Adrenal gland (tissue), 12 donors: Measurements from ENCODE around the gene PRPF39. TPM values are rescaled to one million over a fixed set of nuclear protein-coding genes. Genes with fewer than 3 reads are reported as not detected.

Source experiments
- DNase-seq, 7 donors: peaks; one replicate each; pipeline ENCODE4 v3.0.0-alpha.2; 2019 to 2020
- H3K27ac ChIP-seq, 5 donors: fragments of 200-600 bp; sonication (generic) in 4 of 5; 1 replicate in 3 of 5; 2 replicates in 2 of 5; pipeline versions ENCODE4 v1.5.1 to v1.8.0; 2016 to 2020; ENCODE audit warnings: mild to moderate bottlenecking in 1 of 5
- H3K27me3 ChIP-seq: fragments of 200-600 bp; 2 replicates; pipeline ENCODE4 v1.8.0; 2021
- H3K36me3 ChIP-seq, 2 donors: fragments of 200-600 bp; replicated peaks in 1 of 2; 1 replicate in 1 of 2; 2 replicates in 1 of 2; pipeline versions ENCODE4 v1.5.1 to v1.8.0; 2018 to 2022
- H3K4me1 ChIP-seq, 2 donors: fragments of 200-600 bp; replicated peaks in 1 of 2; 1 replicate in 1 of 2; 2 replicates in 1 of 2; pipeline versions ENCODE4 v1.5.1 to v1.8.0; 2018 to 2021
- H3K4me3 ChIP-seq, 4 donors: fragments of 200-600 bp; sonication (generic) in 3 of 4; one replicate each; pipeline ENCODE4 v1.5.1; 2016 to 2018
- H3K9me3 ChIP-seq, 3 donors: fragments of 200-600 bp; sonication (generic) in 1 of 3; replicated peaks in 1 of 3; 1 replicate in 2 of 3; 2 replicates in 1 of 3; pipeline versions ENCODE4 v1.5.1 to v1.8.0; 2016 to 2021
- POLR2A ChIP-seq, 2 donors: fragments of 450-650 bp; IDR thresholded peaks; one replicate each; pipeline ENCODE4 v1.6.1; 2017; ENCODE audit warnings: antibody characterized with exemption in 2 of 2, mild to moderate bottlenecking in 2 of 2, moderate library complexity in 1 of 2
- WGBS, 4 donors: extraction: QIAGEN DNeasy Blood & Tissue Kit in 2 of 4; methylation state at CpG; one replicate each; pipeline versions ENCODE4 v1.1.5 to v1.1.7; 2013 to 2017; 5-methylcytosine and 5-hydroxymethylcytosine counted together
- intact Hi-C, 2 donors: fragments of 100-400 bp; cut with DNase I; formaldehyde crosslinking; loops; one replicate each; pipeline versions ENCODE4 v1.14.1 to v1.15.0; 2022 to 2023
- polyA plus RNA-seq, 3 donors: library from polyadenylated mRNA; stranded (reverse); fragments of 200-250 nt in 2 of 3; fragments of 350-450 nt in 1 of 3; fragmentation: Illumina TruSeq in 1 of 3; extraction: RNeasy Lipid Tissue Mini Kit (QIAGEN cat#74804) in 1 of 3; gene quantifications; one replicate each; pipeline ENCODE4 v1.2.3, GENCODE V29; 2013 to 2014
- total RNA-seq, 9 donors: library from RNA; depleted of rRNA in 4 of 9; stranded (reverse); fragments of >200 nt in 4 of 9; fragments of 120-200 nt in 1 of 9; fragmentation: NEBNext Ultra II Directional in 1 of 9; extraction: Animal tissue kit (Norgen Biotek cat#: 25700) in 1 of 9; gene quantifications; one replicate each; pipeline versions ENCODE4 v1.1.0 to v1.2.4, GENCODE V29; 2013 to 2023
- TF ChIP-seq, protein P1 (sequence below), 6 experiments: fragments of 450-650 bp in 4 of 6; fragments of 200-600 bp in 2 of 6; sonication (generic) in 1 of 6; IDR thresholded peaks; 1 replicate in 5 of 6; 2 replicates in 1 of 6; pipeline versions ENCODE4 v1.5.1 to v1.8.0; 2016 to 2021; ENCODE audit warnings: antibody characterized with exemption in 6 of 6, mild to moderate bottlenecking in 2 of 6, moderate library complexity in 1 of 6
- donor health status: healthy with polysubstance abuse.
- donor health status: Bipolar disorder and iron deficiency.
- donor health status: DM: yes; HTN: yes; CAD: no.
- donor health status: DM: no; HTN: no; CAD: no.
- donor health status: DM: no; HTN: no; CAD: no.
- donor health status: DM: yes; HTN: yes; CAD: no.

The PRPF39 gene
- total and polyA plus RNA-seq, 12 donors, result 6.5 to 76.0 (median 36.4) TPM

DNA sequence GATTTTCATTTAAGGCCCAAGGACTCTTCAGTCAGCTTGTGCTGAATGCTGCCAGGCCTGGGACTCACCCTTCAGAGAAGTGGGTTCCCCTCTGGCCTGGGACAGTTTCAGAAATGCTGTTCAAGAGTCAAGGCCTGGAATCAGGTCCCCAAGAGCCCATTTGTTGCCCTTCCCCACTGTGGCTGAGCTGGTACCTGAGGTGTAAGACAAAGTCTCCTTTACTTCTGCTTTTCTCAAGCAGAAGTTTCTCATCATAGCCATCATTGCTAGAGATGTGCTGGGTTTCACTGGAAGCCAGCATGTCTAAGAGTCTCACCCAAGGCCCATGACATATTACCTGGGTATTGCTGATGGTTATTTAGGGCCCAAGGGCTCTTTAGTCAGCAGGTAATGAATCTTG, 60.7 kb downstream of the PRPF39 start:
- no peak for TF ChIP-seq POLR2A (IDR thresholded peaks at IDR 0.05)
- TF ChIP-seq, protein P1, sequence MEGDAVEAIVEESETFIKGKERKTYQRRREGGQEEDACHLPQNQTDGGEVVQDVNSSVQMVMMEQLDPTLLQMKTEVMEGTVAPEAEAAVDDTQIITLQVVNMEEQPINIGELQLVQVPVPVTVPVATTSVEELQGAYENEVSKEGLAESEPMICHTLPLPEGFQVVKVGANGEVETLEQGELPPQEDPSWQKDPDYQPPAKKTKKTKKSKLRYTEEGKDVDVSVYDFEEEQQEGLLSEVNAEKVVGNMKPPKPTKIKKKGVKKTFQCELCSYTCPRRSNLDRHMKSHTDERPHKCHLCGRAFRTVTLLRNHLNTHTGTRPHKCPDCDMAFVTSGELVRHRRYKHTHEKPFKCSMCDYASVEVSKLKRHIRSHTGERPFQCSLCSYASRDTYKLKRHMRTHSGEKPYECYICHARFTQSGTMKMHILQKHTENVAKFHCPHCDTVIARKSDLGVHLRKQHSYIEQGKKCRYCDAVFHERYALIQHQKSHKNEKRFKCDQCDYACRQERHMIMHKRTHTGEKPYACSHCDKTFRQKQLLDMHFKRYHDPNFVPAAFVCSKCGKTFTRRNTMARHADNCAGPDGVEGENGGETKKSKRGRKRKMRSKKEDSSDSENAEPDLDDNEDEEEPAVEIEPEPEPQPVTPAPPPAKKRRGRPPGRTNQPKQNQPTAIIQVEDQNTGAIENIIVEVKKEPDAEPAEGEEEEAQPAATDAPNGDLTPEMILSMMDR (IDR thresholded peaks at IDR 0.05), result no peak
- Histone ChIP-seq H3K27ac (no peak overlapping the region), H3K9me3 (no peaks in the 10 kb centered on the region), H3K4me1 (no peaks in the 10 kb centered on the region), H3K4me3 (no peak overlapping the region), H3K36me3 (no peaks in the 10 kb centered on the region), H3K27me3 (no peaks in the 10 kb centered on the region)
- no peak for DNase-seq
- intact Hi-C loops, result no loop called here

DNA sequence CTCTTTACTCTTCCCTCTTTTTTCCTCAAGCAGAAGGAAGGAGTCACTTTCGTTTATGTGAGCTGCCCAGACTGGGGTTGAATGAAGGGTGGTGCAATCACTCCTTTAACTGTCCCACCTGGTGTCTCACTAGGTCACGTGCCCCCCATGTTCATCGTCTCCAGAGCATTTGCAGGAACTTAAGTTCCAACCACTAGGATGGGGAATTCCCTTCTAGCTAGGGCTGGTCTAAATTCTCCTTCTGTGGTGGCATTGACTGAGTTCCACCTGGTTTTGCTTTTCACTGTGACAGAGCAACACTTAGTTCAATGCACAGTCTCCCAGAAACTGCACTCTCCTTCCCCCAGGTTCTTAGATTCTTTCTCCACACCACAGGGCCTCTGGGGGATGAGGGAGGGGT, 61.3 kb downstream of the PRPF39 start:
- H3K4me3 ChIP-seq, result no peak overlapping the region
- DNase-seq, result no peak
- H3K27me3 ChIP-seq, result no peaks in the 10 kb centered on the region
- no peaks in the 10 kb centered on the region for H3K9me3 ChIP-seq
- WGBS, 4 donors, result 90 to 100% (median 96%) methylated on average over 3 of the region's 3 CpGs
- TF ChIP-seq, protein P1 (IDR thresholded peaks at IDR 0.05), result no peak
- TF ChIP-seq POLR2A (IDR thresholded peaks at IDR 0.05), result no peak
- H3K27ac ChIP-seq, result no peak overlapping the region
- intact Hi-C loops, result no loop called here
- no peaks in the 10 kb centered on the region for H3K36me3 ChIP-seq
- no peaks in the 10 kb centered on the region for H3K4me1 ChIP-seq

DNA sequence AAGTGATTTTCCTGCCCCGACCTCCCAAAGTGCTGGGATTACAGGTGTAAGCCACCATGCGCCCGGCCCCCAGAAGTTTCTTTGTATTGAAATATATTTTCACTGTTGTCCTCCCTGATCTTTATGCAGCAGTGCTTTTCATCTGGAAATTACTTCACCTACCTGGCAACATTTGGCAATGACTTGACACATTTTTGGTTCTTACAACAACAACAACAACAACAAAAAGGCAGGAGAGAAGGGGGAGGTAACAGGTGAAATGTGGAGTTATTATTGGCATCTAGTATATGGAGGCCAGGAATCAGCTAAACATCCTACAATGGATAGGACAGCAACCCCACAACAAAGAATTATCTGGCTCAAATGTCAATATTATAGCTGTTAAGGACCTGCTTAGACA, 65.7 kb downstream of the PRPF39 start:
- no peaks in the 10 kb centered on the region for H3K36me3 ChIP-seq
- no peaks in the 10 kb centered on the region for H3K9me3 ChIP-seq
- H3K27me3 ChIP-seq, result no peaks in the 10 kb centered on the region
- no peak for DNase-seq
- no peak overlapping the region for H3K4me3 ChIP-seq
- H3K27ac ChIP-seq, result no peak overlapping the region
- H3K4me1 ChIP-seq, result no peaks in the 10 kb centered on the region
- intact Hi-C loops, result no loop called here
- no peak for TF ChIP-seq POLR2A (IDR thresholded peaks at IDR 0.05)
- TF ChIP-seq, protein P1 (IDR thresholded peaks at IDR 0.05), result no peak
- 93 to 100% (median 97%) methylated on average over 3 of the region's 3 CpGs for WGBS, 4 donors

GRCh38 chr14:45150386-45150890, 66.5 kb downstream of the PRPF39 start:
- DNase-seq, result no peak
- Histone ChIP-seq H3K4me3 (no peak overlapping the region), H3K4me1 (no peaks in the 10 kb centered on the region), H3K27me3 (no peaks in the 10 kb centered on the region), H3K27ac (no peak overlapping the region), H3K9me3 (no peaks in the 10 kb centered on the region), H3K36me3 (no peaks in the 10 kb centered on the region)
- TF ChIP-seq, protein P1 (IDR thresholded peaks at IDR 0.05), result no peak
- TF ChIP-seq POLR2A (IDR thresholded peaks at IDR 0.05), result no peak
- WGBS, 4 donors, result 95 to 98% (median 96%) methylated on average over 4 of the region's 4 CpGs
- intact Hi-C loops, result no loop called here
